GM12878 (cell line): Measurements from ENCODE around the gene TSPAN15. TPM values are rescaled to one million over a fixed set of nuclear protein-coding genes. Genes with fewer than 3 reads are reported as not detected.

Experiments
- ATAC-seq: fragments of 200-7000 bp; cut with Tn5 transposase; 3 replicates; pipeline ENCODE4 v1.9.1; 2020; ENCODE audit warnings: mild to moderate bottlenecking, moderate library complexity
- BruUV-seq: library from RNA; stranded (reverse); fragments of 400-500 nt; replicated peaks from 2 replicates; lab custom pipeline; 2021; lab: Mats Ljungman, UMichigan
- CTCF ChIA-PET: fragments of 300-600 bp; sonication (Branson Sonifier 250); formaldehyde crosslinking; extraction: SDS; loops from one replicate; lab custom pipeline; 2021; ENCODE audit warnings: inconsistent platforms; lab: Yijun Ruan, JAX
- POLR2A ChIA-PET: fragments of 350-600 bp; formaldehyde crosslinking; extraction: SDS; loops from one replicate; lab custom pipeline; 2021; ENCODE audit warnings: inconsistent platforms; lab: Charles Lee
- RAD21 ChIA-PET: fragments of 300-600 bp; sonication (Branson Sonifier 250); formaldehyde crosslinking; loops from one replicate; lab custom pipeline; 2023; ENCODE audit warnings: antibody characterized with exemption; ENCODE audit not compliant: unreplicated experiment; lab: Charles Lee
- SMC1A ChIA-PET: fragments of 300-600 bp; sonication (Branson Sonifier 250); formaldehyde crosslinking; loops from one replicate; lab custom pipeline; 2023; ENCODE audit not compliant: unreplicated experiment, uncharacterized antibody; lab: Charles Lee
- DNase-seq: peaks from one replicate; pipeline ENCODE4 v3.0.0-alpha.2; 2011; ENCODE audit warnings: low read depth, low spot score
- FAIRE-seq: peaks from 3 replicates; lab custom pipeline; 2011; peaks lifted over from hg19 to GRCh38; lab: Jason Lieb, UNC
- H2AFZ ChIP-seq: 2 replicates; pipeline ENCODE4 v1.6.0; 2011; ENCODE audit warnings: low read depth, low read length, control low read depth; ENCODE audit not compliant: control insufficient read depth
- H3K27ac ChIP-seq: 2 replicates; pipeline ENCODE4 v1.5.1; 2011; ENCODE audit warnings: control low read depth; ENCODE audit not compliant: control insufficient read depth, insufficient read depth
- H3K27me3 ChIP-seq, 2 experiments: replicated peaks in 1 of 2; 2 replicates each; pipeline versions ENCODE4 v1.6.0 to v1.6.1; 2011; ENCODE audit warnings: low read length in 1 of 2; ENCODE audit not compliant: control insufficient read depth in 2 of 2, insufficient read depth in 2 of 2
- H3K36me3 ChIP-seq, 2 experiments: 2 replicates each; pipeline ENCODE4 v1.5.1; 2011; ENCODE audit warnings: low read length in 1 of 2; ENCODE audit not compliant: control insufficient read depth in 2 of 2, insufficient read depth in 2 of 2
- H3K4me1 ChIP-seq: 2 replicates; pipeline ENCODE4 v1.6.1; 2011; ENCODE audit warnings: mild to moderate bottlenecking, low read length, moderate library complexity, mixed read lengths; ENCODE audit not compliant: control insufficient read depth, insufficient read depth
- H3K4me2 ChIP-seq: 2 replicates; pipeline ENCODE4 v1.6.0; 2011; ENCODE audit warnings: control low read depth; ENCODE audit not compliant: control insufficient read depth, insufficient read depth
- H3K4me3 ChIP-seq: fragments of 200-600 bp; sonication (generic); 2 replicates; pipeline ENCODE4 v1.5.1; 2016
- H3K79me2 ChIP-seq: 2 replicates; pipeline ENCODE4 v1.6.0; 2011; ENCODE audit warnings: low read length; ENCODE audit not compliant: control insufficient read depth, insufficient read depth
- H3K9ac ChIP-seq: 2 replicates; pipeline ENCODE4 v1.8.0; 2011; ENCODE audit warnings: low read length, control low read depth, mixed read lengths; ENCODE audit not compliant: control insufficient read depth, insufficient read depth
- H3K9me3 ChIP-seq: replicated peaks from 3 replicates; pipeline ENCODE4 v1.5.1; 2011; ENCODE audit warnings: mild to moderate bottlenecking, low read length; ENCODE audit not compliant: control insufficient read depth, insufficient read depth
- H4K20me1 ChIP-seq: 2 replicates; pipeline ENCODE4 v1.6.0; 2011; ENCODE audit not compliant: control insufficient read depth, insufficient read depth
- CBX3 ChIP-seq: fragments of 200-600 bp; sonication (generic); IDR thresholded peaks from 2 replicates; pipeline ENCODE4 v1.6.1; 2016; ENCODE audit warnings: low read depth, borderline replicate concordance
- E2F8 ChIP-seq: fragments of 450-650 bp; IDR thresholded peaks from 2 replicates; pipeline ENCODE4 v1.6.1; 2018; ENCODE audit warnings: mild to moderate bottlenecking, low read depth, moderate library complexity; ENCODE audit not compliant: partially characterized antibody
- GATAD2B ChIP-seq: fragments of 450-650 bp; conservative IDR thresholded peaks from 2 replicates; pipeline ENCODE4 v1.6.1; 2017; ENCODE audit warnings: low read depth, mild to moderate bottlenecking, moderate library complexity
- IRF4 ChIP-seq: IDR thresholded peaks from 2 replicates; pipeline ENCODE4 v1.6.1; 2011; ENCODE audit warnings: low read depth, low read length
- MTA3 ChIP-seq: IDR thresholded peaks from 2 replicates; pipeline ENCODE4 v1.6.1; 2012; ENCODE audit warnings: low read length, inconsistent platforms, borderline replicate concordance
- NFIC ChIP-seq: IDR thresholded peaks from 2 replicates; pipeline ENCODE4 v1.6.1; 2012; ENCODE audit warnings: low read depth, mild to moderate bottlenecking, inconsistent platforms, low read length, moderate library complexity
- NFXL1 ChIP-seq: fragments of 450-650 bp; IDR thresholded peaks from 2 replicates; pipeline ENCODE4 v1.6.1; 2017; ENCODE audit warnings: antibody characterized with exemption, mild to moderate bottlenecking, borderline replicate concordance
- POLR2A ChIP-seq: IDR thresholded peaks from 2 replicates; pipeline ENCODE4 v1.6.1; 2011; ENCODE audit warnings: low read depth, mild to moderate bottlenecking, low read length
- SUZ12 ChIP-seq: fragments of 200-600 bp; sonication (generic); IDR thresholded peaks from one replicate; pipeline ENCODE4 v1.6.1; 2018; ENCODE audit warnings: antibody characterized with exemption, mild to moderate bottlenecking; ENCODE audit not compliant: unreplicated experiment
- WGBS: methylation state at CpG from one replicate; pipeline ENCODE4 v1.1.6; 2016; ENCODE audit warnings: low lambda C conversion rate; ENCODE audit not compliant: insufficient replicate concordance, insufficient coverage; ENCODE audit errors: missing lambda C conversion rate; 5-methylcytosine and 5-hydroxymethylcytosine counted together
- in situ Hi-C: fragments of 300-500 bp; cut with MboI; formaldehyde crosslinking; loops from 9 replicates; pipeline ENCODE4 v1.14.3; 2018; ENCODE audit warnings: mixed read lengths
- intact Hi-C: fragments of 100-400 bp; cut with micrococcal nuclease; formaldehyde crosslinking; loops from one replicate; pipeline ENCODE4 v1.14.2; 2022; ENCODE audit not compliant: unreplicated experiment
- polyA plus RNA-seq, 11 experiments: library from polyadenylated mRNA; depleted of rRNA in 4 of 11; unstranded in 6 of 11; stranded (reverse) in 5 of 11; fragments of >200 nt; fragmentation: Nextera tagmentation in 4 of 11; fragmentation: Illumina TruSeq in 1 of 11; extraction: Ambion mirVana in 4 of 11; extraction: Trizol in 1 of 11; gene quantifications; 1 replicate in 1 of 11; 2 replicates in 10 of 11; pipeline versions ENCODE4 v1.2.1 to v1.2.3, GENCODE V29; 2011 to 2016; ENCODE audit warnings: inconsistent platforms in 2 of 11, missing spikeins in 2 of 11, low read depth in 1 of 11
- total RNA-seq, 4 experiments: library from RNA; depleted of rRNA in 3 of 4; stranded (reverse); fragments of >200 nt in 3 of 4; fragmentation: Illumina TruSeq in 1 of 4; extraction: Trizol in 1 of 4; gene quantifications; 2 replicates each; pipeline versions ENCODE4 v1.2.1 to v1.2.3, GENCODE V29; 2013 to 2021
- TF ChIP-seq, protein P1 (sequence below): fragments of 450-650 bp; IDR thresholded peaks from 2 replicates; pipeline ENCODE4 v1.6.1; 2017; ENCODE audit warnings: low read depth, mild to moderate bottlenecking, moderate library complexity

The TSPAN15 gene
- total and polyA plus RNA-seq, 10 of the 15 experiments (the other 5 are each of a cell fraction or from before 2014, with no cell fraction given): 1.3 to 8.5 (median 2.4) TPM; not detected in 2

DNA sequence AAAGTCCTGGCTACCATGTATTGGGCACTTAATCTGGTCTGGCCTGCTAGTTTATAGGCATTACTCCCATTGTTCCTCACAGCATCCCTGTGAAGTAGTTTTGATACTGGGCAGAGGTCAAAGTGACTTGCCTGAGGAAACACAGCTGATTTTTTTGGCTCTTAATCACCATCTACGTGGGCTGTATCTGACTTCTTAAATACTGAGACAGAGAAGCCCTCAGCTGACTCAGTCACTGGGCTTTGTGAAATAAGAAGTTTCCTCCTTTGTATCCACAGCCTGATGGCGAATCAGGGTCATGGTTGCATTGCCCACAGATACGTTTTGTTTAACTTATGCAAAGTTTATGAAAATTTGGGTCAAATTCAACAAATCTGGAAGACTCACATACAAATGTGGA, 47.7 kb upstream of the TSPAN15 start:
- POLR2A ChIA-PET: no interaction called here
- CTCF ChIA-PET: interaction anchor here (2.0 to 2.5 kb wide), 2 partner anchors 11 to 164 kb away, joined by 7 to 9 read pairs; no protein-coding TSS in a partner anchor
- no peak overlapping the region for H3K4me3 ChIP-seq
- DNase-seq (no peak), ATAC-seq (no peak), FAIRE-seq (no peak)
- no peaks in the 10 kb centered on the region for H3K27me3 ChIP-seq
- TF ChIP-seq GATAD2B (no peak), NFXL1 (no peak), IRF4 (no peak), MTA3 (no peak), E2F8 (no peak), NFIC (no peak), SUZ12 (no peak), CBX3 (no peak), POLR2A (no peak)
- TF ChIP-seq, protein P1, sequence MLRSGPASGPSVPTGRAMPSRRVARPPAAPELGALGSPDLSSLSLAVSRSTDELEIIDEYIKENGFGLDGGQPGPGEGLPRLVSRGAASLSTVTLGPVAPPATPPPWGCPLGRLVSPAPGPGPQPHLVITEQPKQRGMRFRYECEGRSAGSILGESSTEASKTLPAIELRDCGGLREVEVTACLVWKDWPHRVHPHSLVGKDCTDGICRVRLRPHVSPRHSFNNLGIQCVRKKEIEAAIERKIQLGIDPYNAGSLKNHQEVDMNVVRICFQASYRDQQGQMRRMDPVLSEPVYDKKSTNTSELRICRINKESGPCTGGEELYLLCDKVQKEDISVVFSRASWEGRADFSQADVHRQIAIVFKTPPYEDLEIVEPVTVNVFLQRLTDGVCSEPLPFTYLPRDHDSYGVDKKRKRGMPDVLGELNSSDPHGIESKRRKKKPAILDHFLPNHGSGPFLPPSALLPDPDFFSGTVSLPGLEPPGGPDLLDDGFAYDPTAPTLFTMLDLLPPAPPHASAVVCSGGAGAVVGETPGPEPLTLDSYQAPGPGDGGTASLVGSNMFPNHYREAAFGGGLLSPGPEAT: no peak
- intact Hi-C loops (no loop called here), in situ Hi-C loops (loop anchor here (5.0 to 10.0 kb wide), 2 partner anchors 171 to 409 kb away; no protein-coding TSS in a partner anchor)
- no peaks in the 10 kb centered on the region for H3K79me2 ChIP-seq
- no peaks in the 10 kb centered on the region for H4K20me1 ChIP-seq
- RAD21 ChIA-PET: interaction anchor here (0.6 to 1.1 kb wide), 2 partner anchors 11 to 102 kb away, joined by 3 to 4 read pairs; no protein-coding TSS in a partner anchor
- SMC1A ChIA-PET: interaction anchor here (1.0 to 1.8 kb wide), 3 partner anchors 9 to 104 kb away, joined by 3 to 4 read pairs (median 3); no protein-coding TSS in a partner anchor
- no peak overlapping the region for H3K4me2 ChIP-seq
- H3K9me3 ChIP-seq: no peaks in the 10 kb centered on the region
- peaks cover 6% of the 10 kb centered on the region in 2 experiments; a peak in 3 of 4 replicates for H3K36me3 ChIP-seq
- no TSS peak for BruUV-seq
- H3K9ac ChIP-seq: no peak overlapping the region
- no peak overlapping the region for H3K27ac ChIP-seq
- peaks cover 7% of the 10 kb centered on the region for H3K4me1 ChIP-seq
- 35% methylated on average over 3 of the region's 3 CpGs for whole genome bisulfite sequencing
- H2AFZ ChIP-seq: no peak overlapping the region
